ENCODE results near the gene TMEM235. TPM values are rescaled to one million over a fixed set of nuclear protein-coding genes. Genes with fewer than 3 reads are reported as not detected.

The TMEM235 gene
- total RNA-seq, 1 experiment from 2014 or later, result not detected

DNA sequence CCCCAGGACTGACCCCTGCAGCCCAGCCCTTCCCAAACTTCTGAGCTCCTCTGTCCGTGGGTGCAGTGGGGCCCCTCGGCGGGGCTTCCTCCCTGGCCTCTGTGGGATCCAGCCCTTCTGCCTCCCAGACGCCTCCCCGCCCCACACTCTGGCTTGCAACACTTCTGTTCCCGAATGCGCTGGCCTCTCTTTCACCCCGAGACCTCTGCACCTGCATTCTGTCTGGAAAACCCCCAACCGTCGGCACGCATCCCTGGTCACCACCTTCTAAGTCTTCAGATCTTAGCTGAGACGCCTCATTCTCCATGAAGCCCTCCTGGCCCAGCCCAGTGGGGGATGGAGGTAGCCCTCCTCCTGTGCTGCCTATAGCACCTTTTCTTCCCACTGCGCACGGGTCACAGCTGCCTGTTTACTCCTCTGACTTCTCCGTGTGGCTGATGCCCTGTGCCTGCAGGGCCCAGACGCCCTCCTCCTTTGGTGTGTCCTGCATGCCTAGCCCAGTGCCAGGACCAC is 26.4 kb downstream of the TMEM235 start:
- H3K27me3 ChIP-seq, result no peaks in the 10 kb centered on the region
- DNase-seq, result no peak

DNA sequence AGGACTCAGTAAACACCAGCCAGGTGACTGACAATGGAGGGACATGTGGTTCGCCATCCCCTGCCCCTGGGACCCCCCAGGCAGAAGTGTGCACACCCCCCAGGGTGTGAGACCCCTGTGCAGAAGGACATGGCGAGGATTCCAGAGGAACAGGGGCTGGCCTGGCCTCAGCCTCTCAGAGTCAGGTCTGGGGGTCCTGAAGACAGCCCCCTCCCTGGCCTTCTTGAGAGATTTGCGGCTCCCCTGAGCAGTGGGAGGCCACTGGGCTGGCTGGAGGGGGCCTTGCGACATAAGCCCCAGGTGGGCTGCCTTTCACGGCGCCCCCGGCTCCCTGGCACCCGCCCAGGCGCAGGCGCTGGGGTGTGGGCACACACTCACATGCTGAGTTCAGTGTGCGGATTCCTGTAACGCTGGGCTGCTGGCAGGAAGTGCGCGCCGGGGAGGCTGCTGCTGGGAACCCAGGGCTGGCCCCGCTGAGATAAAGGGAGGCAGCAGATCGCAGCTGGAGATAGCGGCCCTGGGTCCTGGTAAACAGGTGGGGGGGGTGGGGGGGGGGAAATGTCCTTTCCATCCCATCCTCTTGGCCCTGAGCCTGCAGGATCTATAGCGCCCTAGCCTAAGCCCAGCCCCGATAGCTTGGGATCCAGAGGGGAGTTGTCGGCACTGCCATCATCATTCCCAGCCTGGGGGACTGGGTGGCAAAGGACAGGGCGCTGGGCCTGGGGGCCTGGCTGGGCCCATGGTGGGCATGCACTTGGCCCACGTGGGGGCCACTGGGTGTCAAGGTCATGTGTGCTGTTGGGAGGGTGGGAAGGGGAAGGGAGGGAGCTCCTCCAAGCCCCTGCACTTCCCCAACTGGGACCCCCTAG is 27.1 kb downstream of the TMEM235 start:
- H3K36me3 ChIP-seq, result no peaks in the 10 kb centered on the region
- H3K9me3 ChIP-seq, result no peaks in the 10 kb centered on the region
- no peaks in the 10 kb centered on the region for H3K27me3 ChIP-seq
- H3K4me3 ChIP-seq, result no peak overlapping the region
- DNase-seq, result no peak

More for the DNA sequence above, 26.4 kb downstream of the TMEM235 start:
- Histone ChIP-seq H3K9me3 (no peaks in the 10 kb centered on the region), H3K36me3 (no peaks in the 10 kb centered on the region), H3K4me3 (no peak overlapping the region)

DNA sequence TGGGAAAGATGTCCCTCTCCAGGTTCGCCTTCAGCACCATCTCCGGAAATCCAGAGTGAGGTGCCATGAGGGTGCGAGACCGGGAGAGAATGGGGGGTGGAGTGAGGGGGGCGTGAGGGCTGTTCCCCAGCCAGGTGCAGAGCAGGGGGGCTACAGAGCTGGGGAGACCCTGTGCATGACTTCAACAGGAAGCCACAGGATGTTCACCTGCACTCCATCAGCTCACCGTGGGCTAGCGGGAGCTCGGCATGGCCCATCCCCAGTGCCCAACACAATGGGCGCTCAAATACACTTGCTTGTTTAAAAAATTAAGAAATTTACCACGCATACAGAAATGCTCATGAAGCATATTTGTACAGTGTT is 27.7 kb downstream of the TMEM235 start:
- Histone ChIP-seq H3K4me3 (no peak overlapping the region), H3K36me3 (no peaks in the 10 kb centered on the region), H3K9me3 (no peaks in the 10 kb centered on the region), H3K27me3 (no peaks in the 10 kb centered on the region)
- DNase-seq, result no peak

GRCh38 chr17:78263063-78263735 is 31.8 kb downstream of the TMEM235 start:
- H3K9me3 ChIP-seq, result no peaks in the 10 kb centered on the region
- no peak overlapping the region for H3K4me3 ChIP-seq
- no peaks in the 10 kb centered on the region for H3K27me3 ChIP-seq
- H3K36me3 ChIP-seq, result no peaks in the 10 kb centered on the region
- DNase-seq, result no peak

DNA sequence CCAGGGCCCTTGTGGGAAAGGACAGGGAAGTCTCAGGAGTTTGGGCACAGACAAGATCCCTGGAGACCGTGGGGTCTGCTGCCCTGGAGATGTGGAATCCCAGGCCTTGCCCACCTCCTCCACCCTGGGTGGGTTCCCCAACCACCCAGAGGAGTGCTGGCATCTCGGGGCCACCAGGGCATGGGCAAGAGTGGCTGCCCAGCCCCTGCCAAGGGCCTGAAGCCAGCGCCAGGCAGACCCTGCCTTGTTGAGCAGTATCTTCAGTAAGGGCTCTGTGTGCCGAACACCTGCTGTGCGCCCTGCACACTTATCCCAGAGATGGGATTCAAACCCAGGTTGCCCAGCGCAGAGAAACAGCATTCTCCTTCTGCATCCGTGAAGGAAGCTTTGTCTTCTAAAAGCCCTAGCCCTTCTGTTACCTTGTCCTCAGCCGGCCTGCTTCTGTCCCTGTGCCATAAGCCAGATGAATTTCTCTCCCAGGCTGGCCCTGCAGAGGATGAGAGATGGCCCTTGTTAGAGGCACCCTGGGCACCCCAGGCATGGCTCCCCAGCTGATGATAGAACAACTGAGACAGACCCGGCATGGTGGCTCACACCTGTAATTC is 32.4 kb downstream of the TMEM235 start:
- Histone ChIP-seq H3K36me3 (no peaks in the 10 kb centered on the region), H3K4me3 (no peak overlapping the region), H3K9me3 (no peaks in the 10 kb centered on the region), H3K27me3 (no peaks in the 10 kb centered on the region)
- no peak for DNase-seq

- no peaks in the 10 kb centered on the region for H3K27me3 ChIP-seq
- H3K9me3 ChIP-seq, result no peaks in the 10 kb centered on the region
- H3K4me3 ChIP-seq, result no peak overlapping the region
- H3K36me3 ChIP-seq, result no peaks in the 10 kb centered on the region
- DNase-seq, result no peak
Observed at GRCh38 chr17:78264590-78264989, 33.2 kb downstream of the TMEM235 start.

GRCh38 chr17:78265121-78265520 is 33.7 kb downstream of the TMEM235 start:
- H3K27me3 ChIP-seq, result no peaks in the 10 kb centered on the region
- no peak for DNase-seq
- H3K36me3 ChIP-seq, result no peaks in the 10 kb centered on the region
- H3K4me3 ChIP-seq, result no peak overlapping the region
- no peaks in the 10 kb centered on the region for H3K9me3 ChIP-seq

DNA sequence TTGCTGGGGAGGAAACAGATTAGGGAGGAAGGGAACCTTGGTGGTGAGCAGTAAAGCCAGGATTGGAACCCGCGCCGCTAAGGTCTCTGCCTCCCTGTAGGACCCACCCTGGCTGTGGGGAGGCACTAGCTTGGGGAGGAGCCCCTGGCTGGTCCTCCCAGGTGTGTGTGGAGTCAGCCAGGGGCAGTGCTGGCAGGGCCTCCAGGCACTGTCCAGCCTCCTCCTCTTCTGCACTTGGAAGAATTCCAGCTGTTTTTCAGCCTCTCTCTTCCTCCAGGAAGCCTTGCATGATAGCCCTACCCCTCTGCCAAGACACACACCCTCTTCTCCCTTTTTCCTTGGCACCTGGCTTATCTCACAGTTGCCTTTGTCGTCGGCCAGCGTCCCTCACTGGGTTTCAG is 34.8 kb downstream of the TMEM235 start:
- Histone ChIP-seq H3K4me3 (no peak overlapping the region), H3K27me3 (no peaks in the 10 kb centered on the region), H3K36me3 (no peaks in the 10 kb centered on the region), H3K9me3 (no peaks in the 10 kb centered on the region)
- DNase-seq, result no peak

DNA sequence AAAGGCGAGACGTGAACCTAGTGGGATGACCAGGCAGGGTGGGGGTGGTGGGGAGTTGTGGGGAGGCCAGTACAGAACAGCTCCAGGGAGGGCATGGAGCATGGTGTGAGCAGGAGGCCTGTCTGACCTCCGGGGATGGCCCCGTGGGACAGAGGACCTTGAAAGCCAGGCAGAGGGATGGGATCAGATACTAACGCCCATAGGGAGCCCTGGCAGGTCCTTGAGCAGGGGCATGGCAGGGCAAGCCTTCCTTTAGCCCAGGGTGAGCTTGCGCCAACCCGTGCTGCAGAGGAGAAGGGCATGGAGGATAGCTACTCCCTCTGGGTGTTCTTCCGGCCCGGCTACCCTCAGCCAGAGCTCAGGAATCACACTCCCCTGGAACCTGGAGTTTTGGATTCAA is 35.3 kb downstream of the TMEM235 start:
- Histone ChIP-seq H3K27me3 (no peaks in the 10 kb centered on the region), H3K36me3 (no peaks in the 10 kb centered on the region), H3K4me3 (no peak overlapping the region), H3K9me3 (no peaks in the 10 kb centered on the region)
- no peak for DNase-seq

GRCh38 chr17:78267253-78268073 is 36.0 kb downstream of the TMEM235 start:
- no peaks in the 10 kb centered on the region for H3K9me3 ChIP-seq
- no peaks in the 10 kb centered on the region for H3K27me3 ChIP-seq
- no peak for DNase-seq
- no peaks in the 10 kb centered on the region for H3K36me3 ChIP-seq
- no peak overlapping the region for H3K4me3 ChIP-seq

GRCh38 chr17:78268191-78268874 is 36.9 kb downstream of the TMEM235 start:
- Histone ChIP-seq H3K4me3 (no peak overlapping the region), H3K27me3 (no peaks in the 10 kb centered on the region), H3K36me3 (no peaks in the 10 kb centered on the region), H3K9me3 (no peaks in the 10 kb centered on the region)
- DNase-seq, result no peak

DNA sequence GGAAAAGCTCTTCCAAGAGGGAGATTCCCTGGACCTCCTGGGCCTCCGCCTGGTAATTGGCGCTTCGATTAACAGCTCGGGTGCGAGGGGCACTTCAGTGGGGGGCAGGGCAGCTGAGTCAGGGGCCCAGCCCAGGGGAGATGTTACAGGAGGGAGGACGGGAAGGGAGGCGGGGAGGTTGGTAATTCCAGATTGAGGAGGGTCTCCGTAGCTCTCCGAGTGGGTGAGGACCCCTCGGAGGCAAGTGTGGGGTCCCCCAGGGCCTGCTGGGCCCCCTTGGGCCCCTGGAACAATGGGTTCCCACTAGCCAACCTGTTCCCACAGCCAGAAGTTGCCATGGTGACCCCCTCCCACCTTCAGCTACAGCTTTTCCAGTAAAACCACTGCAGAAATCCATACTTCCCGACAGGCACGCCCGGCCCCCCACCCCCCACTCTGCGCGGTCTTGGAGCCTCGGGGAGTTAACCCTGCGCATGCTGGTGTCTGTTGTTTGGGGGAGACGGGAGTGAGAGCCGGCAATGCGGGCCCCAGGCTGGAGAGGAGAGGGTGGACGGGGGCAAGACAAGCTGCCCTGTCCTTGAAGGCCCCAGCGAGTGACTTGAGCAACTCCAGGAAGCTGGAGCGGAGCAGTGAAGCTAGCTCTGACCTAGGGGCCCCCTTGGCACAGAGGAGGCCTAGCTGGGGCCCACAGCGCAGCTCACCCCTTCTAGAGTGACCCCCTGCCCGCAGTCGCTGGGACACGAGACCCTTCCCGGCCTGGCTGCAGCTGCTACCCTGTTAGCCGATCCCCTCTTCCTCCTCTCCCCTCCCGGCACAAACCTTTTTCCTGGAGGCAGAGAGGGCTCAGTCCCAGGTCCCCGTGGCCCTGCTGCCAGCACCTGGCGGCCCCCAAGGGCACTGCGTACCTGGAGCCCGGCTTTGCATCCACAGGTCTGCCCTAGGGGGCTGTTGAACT is 37.8 kb downstream of the TMEM235 start:
- Histone ChIP-seq H3K27me3 (no peaks in the 10 kb centered on the region), H3K36me3 (no peaks in the 10 kb centered on the region), H3K4me3 (no peak overlapping the region), H3K9me3 (no peaks in the 10 kb centered on the region)
- DNase-seq, result no peak

DNA sequence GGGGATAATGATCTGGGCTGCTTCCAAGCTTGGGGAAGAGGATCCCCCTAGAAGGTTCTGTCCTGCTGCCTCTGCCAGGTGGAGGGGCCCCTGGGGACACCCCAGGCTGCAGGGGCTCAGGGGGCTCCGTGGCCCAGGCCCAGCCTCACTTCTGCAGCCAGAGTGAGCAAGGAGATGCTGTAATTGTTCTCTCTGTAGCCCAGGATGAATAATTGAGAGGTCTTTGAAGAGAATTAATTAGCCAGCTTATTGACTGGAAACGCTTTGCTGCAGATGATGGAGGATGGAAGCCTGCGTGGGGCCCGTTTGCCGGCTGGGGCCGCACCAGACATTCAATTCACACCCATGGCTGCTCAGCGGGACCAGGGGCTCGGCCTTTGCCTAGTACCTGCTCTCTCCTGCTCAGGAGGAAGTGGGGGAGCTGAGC is 38.5 kb downstream of the TMEM235 start:
- no peak for DNase-seq
- Histone ChIP-seq H3K9me3 (no peaks in the 10 kb centered on the region), H3K27me3 (no peaks in the 10 kb centered on the region), H3K36me3 (no peaks in the 10 kb centered on the region), H3K4me3 (no peak overlapping the region)

DNA sequence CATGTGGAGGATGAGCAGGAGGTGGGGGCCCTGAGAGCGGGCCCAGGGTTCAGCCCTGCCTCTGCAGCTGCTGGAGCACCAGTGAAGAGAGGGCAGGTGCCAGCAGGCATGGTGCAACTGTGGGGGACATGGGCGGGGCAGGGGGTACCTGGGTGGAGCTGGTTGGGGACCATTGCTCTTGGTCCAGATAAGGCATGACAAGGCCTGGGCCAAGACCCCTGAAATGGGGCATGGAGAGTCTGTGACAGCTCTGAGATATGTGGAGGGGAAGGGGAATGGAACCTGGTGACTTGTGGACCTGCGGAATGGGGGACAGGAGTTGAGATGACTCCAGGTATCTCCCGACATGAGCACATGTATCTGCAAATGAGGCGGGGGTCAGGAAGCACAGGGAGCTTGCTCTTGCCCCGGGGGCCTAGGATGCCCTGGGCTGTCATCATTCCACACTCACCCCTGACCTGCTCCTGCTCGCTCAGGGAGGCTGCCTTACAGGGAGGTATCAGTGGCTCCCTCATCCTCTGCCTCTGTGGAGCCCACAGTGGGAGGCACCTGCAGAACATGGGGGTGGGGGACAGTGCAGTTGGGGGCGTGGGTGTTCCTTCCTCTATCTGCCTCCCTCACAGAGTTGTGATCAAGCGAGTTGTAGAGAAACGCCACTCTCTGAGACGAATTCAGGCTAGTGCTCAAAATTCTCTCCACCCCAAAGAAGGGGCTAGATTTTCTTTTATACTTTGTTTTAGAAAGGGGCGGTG is 40.2 kb downstream of the TMEM235 start:
- DNase-seq, result no peak
- no peaks in the 10 kb centered on the region for H3K9me3 ChIP-seq
- H3K36me3 ChIP-seq, result no peaks in the 10 kb centered on the region
- no peak overlapping the region for H3K4me3 ChIP-seq
- H3K27me3 ChIP-seq, result no peaks in the 10 kb centered on the region

Measured in MG63 (cell line).